Lower leg skin (tissue), 4 donors: ENCODE data around the gene TCEAL5. TPM values are rescaled to one million over a fixed set of nuclear protein-coding genes. Genes with fewer than 3 reads are reported as not detected.

Source experiments
- DNase-seq, 2 donors: peaks; one replicate each; pipeline ENCODE4 v3.0.0-alpha.2; 2019; ENCODE audit warnings: low spot score in 2 of 2
- H3K4me3 ChIP-seq: fragments of 200-600 bp; sonication (generic); 2 replicates; pipeline ENCODE4 v1.5.1; 2017; ENCODE audit warnings: mild to moderate bottlenecking, low read depth; ENCODE audit not compliant: poor library complexity, severe bottlenecking
- POLR2A ChIP-seq, 2 donors: fragments of 450-650 bp; IDR thresholded peaks; one replicate each; pipeline ENCODE4 v1.6.1; 2016 to 2017; ENCODE audit warnings: antibody characterized with exemption in 2 of 2, mild to moderate bottlenecking in 1 of 2, moderate library complexity in 1 of 2
- WGBS, 2 donors: methylation state at CpG; one replicate each; pipeline ENCODE4 v1.1.5; 2018; 5-methylcytosine and 5-hydroxymethylcytosine counted together
- intact Hi-C: fragments of 100-400 bp; cut with DNase I; formaldehyde crosslinking; loops from one replicate; pipeline ENCODE4 v1.15.0; 2023; ENCODE audit warnings: low total_unique reads
- total RNA-seq, 4 donors: library from RNA; depleted of rRNA; stranded (reverse); fragments of >200 nt; gene quantifications; one replicate each; pipeline ENCODE4 v1.1.0, GENCODE V29; 2016
- TF ChIP-seq, protein P1 (sequence below), 3 donors: fragments of 450-650 bp; IDR thresholded peaks; one replicate each; pipeline ENCODE4 v1.5.1; 2016; ENCODE audit warnings: antibody characterized with exemption in 3 of 3, mild to moderate bottlenecking in 3 of 3, moderate library complexity in 2 of 3

The TCEAL5 gene
- total RNA-seq, 4 donors from 2014 or later = not detected

- WGBS, 2 donors = 78 to 100% methylated on average over 2 of the region's 2 CpGs
- TF ChIP-seq POLR2A (IDR thresholded peaks at IDR 0.05) = no peak
- TF ChIP-seq, protein P1, sequence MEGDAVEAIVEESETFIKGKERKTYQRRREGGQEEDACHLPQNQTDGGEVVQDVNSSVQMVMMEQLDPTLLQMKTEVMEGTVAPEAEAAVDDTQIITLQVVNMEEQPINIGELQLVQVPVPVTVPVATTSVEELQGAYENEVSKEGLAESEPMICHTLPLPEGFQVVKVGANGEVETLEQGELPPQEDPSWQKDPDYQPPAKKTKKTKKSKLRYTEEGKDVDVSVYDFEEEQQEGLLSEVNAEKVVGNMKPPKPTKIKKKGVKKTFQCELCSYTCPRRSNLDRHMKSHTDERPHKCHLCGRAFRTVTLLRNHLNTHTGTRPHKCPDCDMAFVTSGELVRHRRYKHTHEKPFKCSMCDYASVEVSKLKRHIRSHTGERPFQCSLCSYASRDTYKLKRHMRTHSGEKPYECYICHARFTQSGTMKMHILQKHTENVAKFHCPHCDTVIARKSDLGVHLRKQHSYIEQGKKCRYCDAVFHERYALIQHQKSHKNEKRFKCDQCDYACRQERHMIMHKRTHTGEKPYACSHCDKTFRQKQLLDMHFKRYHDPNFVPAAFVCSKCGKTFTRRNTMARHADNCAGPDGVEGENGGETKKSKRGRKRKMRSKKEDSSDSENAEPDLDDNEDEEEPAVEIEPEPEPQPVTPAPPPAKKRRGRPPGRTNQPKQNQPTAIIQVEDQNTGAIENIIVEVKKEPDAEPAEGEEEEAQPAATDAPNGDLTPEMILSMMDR (IDR thresholded peaks at IDR 0.05) = no peak
- intact Hi-C loops = no loop called here
- DNase-seq = no peak
- H3K4me3 ChIP-seq = no peak overlapping the region
These were observed 16.6 kb upstream of the TCEAL5 start for GRCh38 chrX:103293118-103293517.

GRCh38 chrX:103279624-103280023 lies 3.1 kb upstream of the TCEAL5 start:
- H3K4me3 ChIP-seq = no peak overlapping the region
- TF ChIP-seq, protein P1 (IDR thresholded peaks at IDR 0.05) = no peak
- no peak for TF ChIP-seq POLR2A (IDR thresholded peaks at IDR 0.05)
- 59 to 90% methylated on average over 1 of the region's 1 CpG for WGBS, 2 donors
- intact Hi-C loops = no loop called here
- no peak for DNase-seq

DNA sequence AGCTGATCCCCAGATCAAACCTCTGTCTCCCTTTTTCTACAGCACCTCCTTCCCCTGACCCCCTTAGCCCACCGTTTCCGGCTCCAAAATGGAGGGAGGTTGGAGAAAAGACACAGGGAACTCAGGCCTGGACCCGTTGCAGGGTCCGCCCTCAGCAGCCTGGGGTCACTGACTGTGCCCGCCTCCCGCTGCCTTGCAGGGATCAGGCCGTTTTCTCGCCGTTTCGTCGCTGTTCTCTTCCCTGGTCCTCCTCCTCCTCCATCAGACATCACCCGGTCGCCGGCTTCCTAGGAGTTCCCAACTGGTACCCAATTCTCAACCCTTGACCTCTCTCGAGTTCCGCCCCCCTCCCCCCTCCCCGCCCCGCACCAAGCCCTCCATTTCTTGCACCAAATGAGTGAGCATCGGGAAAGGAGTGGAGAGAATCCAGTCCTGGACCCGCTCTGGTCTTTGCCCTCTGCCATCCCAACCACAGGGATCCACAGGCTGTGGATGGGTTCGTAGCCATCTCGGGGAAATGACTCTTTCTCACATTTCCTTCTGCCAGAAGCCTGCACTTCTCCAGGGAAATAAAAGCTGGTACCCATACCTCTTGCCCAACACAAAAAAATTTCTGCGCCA lies 493 bp downstream of the TCEAL5 start:
- 3 to 38% methylated on average over 16 to 23 of the region's 23 CpGs for WGBS, 2 donors
- TF ChIP-seq, protein P1 (IDR thresholded peaks at IDR 0.05) = no peak
- no peak for TF ChIP-seq POLR2A (IDR thresholded peaks at IDR 0.05)
- no peak overlapping the region for H3K4me3 ChIP-seq
- intact Hi-C loops = no loop called here
- no peak for DNase-seq

- TF ChIP-seq, protein P1 (IDR thresholded peaks at IDR 0.05) = no peak
- TF ChIP-seq POLR2A (IDR thresholded peaks at IDR 0.05) = no peak
- WGBS, 2 donors = 86 to 100% methylated on average over 4 of the region's 4 CpGs
- DNase-seq = no peak
- intact Hi-C loops = no loop called here
- no peak overlapping the region for H3K4me3 ChIP-seq
These were observed 2.3 kb downstream of the TCEAL5 start for GRCh38 chrX:103274284-103274683.

DNA sequence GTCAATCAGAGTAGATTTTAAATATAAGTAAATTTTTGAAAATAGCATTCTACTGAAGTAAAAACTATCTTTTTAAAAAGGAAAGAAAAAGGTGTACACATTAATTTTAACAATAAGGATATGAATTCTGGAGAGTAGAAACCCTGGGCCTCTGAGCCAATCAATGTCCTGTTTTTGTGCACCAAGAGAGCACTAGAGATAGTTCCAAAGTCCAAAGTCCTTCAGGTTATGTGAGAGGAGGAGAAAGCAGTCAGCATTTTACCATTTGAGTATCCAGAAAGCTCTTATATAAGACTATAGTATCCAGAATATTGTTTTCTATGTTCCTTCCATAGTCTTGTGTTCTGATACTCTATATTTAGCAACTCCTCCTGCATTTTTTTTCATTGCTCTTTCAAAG lies 18.3 kb downstream of the TCEAL5 start:
- TF ChIP-seq POLR2A (IDR thresholded peaks at IDR 0.05) = no peak
- TF ChIP-seq, protein P1 (IDR thresholded peaks at IDR 0.05) = no peak
- DNase-seq = no peak
- no peak overlapping the region for H3K4me3 ChIP-seq
- intact Hi-C loops = no loop called here

GRCh38 chrX:103256651-103257050 lies 19.9 kb downstream of the TCEAL5 start:
- DNase-seq = no peak
- intact Hi-C loops = no loop called here
- H3K4me3 ChIP-seq = no peak overlapping the region
- no peak for TF ChIP-seq POLR2A (IDR thresholded peaks at IDR 0.05)
- TF ChIP-seq, protein P1 (IDR thresholded peaks at IDR 0.05) = no peak
